ENCODE results near the gene SPATA3.
"Not testable (repeated sequence)": the region's sequence is repeated elsewhere in the genome, so short reads cannot be mapped to it uniquely, and the experiment has no call there.

SPATA3 gene

GRCh38 chr2:230996661-230997060 is 740 bp downstream of the SPATA3 start:
- no peak for DNase-seq (ENCODE audit: low read depth in 3 of 3)

GRCh38 chr2:230998882-230999281 is 3.0 kb downstream of the SPATA3 start:
- DNase-seq (ENCODE audit: low read depth in 3 of 3), result no peak

GRCh38 chr2:230999477-230999876 is 3.6 kb downstream of the SPATA3 start:
- DNase-seq (ENCODE audit: low read depth in 3 of 3), result no peak

GRCh38 chr2:231000211-231000904 is 4.4 kb downstream of the SPATA3 start:
- DNase-seq (ENCODE audit: low read depth in 3 of 3), result no peak

- DNase-seq (ENCODE audit: low read depth in 3 of 3), result no peak
Observed at GRCh38 chr2:231001036-231001435, 5.1 kb downstream of the SPATA3 start.

- DNase-seq (ENCODE audit: low read depth in 3 of 3), result no peak
Observed at GRCh38 chr2:231001921-231002320, 6.0 kb downstream of the SPATA3 start.

- no peak for DNase-seq (ENCODE audit: low read depth in 3 of 3)
Observed at GRCh38 chr2:231002641-231003040, 6.7 kb downstream of the SPATA3 start.

- DNase-seq (ENCODE audit: low read depth in 3 of 3), result no peak
Observed at GRCh38 chr2:231003186-231003585, 7.3 kb downstream of the SPATA3 start.

- not testable (repeated sequence) for DNase-seq (ENCODE audit: low read depth in 3 of 3)
Observed at GRCh38 chr2:231004930-231005329, 9.0 kb downstream of the SPATA3 start.

GRCh38 chr2:231007286-231008098 is 11.6 kb downstream of the SPATA3 start:
- DNase-seq (ENCODE audit: low read depth in 3 of 3), result no peak

- DNase-seq (ENCODE audit: low read depth in 3 of 3), result no peak
Observed at GRCh38 chr2:231008131-231008530, 12.2 kb downstream of the SPATA3 start.

GRCh38 chr2:231009236-231009919 is 13.5 kb downstream of the SPATA3 start:
- DNase-seq (ENCODE audit: low read depth in 3 of 3), result no peak

- DNase-seq (ENCODE audit: low read depth in 3 of 3), result no peak
Observed at GRCh38 chr2:231010201-231010730, 14.3 kb downstream of the SPATA3 start.

- DNase-seq (ENCODE audit: low read depth in 3 of 3), result no peak
Observed at GRCh38 chr2:231011526-231011925, 15.6 kb downstream of the SPATA3 start.

- DNase-seq (ENCODE audit: low read depth in 3 of 3), result no peak
Observed at GRCh38 chr2:231012463-231012862, 16.5 kb downstream of the SPATA3 start.

- no peak for DNase-seq (ENCODE audit: low read depth in 3 of 3)
Observed at GRCh38 chr2:231013820-231014219, 17.9 kb downstream of the SPATA3 start.

- DNase-seq (ENCODE audit: low read depth in 3 of 3), result no peak
Observed at GRCh38 chr2:231015478-231015877, 19.6 kb downstream of the SPATA3 start.

- DNase-seq (ENCODE audit: low read depth in 3 of 3), result no peak
Observed at GRCh38 chr2:231015926-231016325, 20.0 kb downstream of the SPATA3 start.

GRCh38 chr2:231016566-231017230 is 20.8 kb downstream of the SPATA3 start:
- no peak for DNase-seq (ENCODE audit: low read depth in 3 of 3)

- no peak for DNase-seq (ENCODE audit: low read depth in 3 of 3)
Observed at GRCh38 chr2:231017231-231017598, 21.3 kb downstream of the SPATA3 start.

GRCh38 chr2:231018184-231018583 is 22.3 kb downstream of the SPATA3 start:
- DNase-seq (ENCODE audit: low read depth in 3 of 3), result no peak

- not testable (repeated sequence) for DNase-seq (ENCODE audit: low read depth in 3 of 3)
Observed at GRCh38 chr2:231025059-231025458, 29.1 kb downstream of the SPATA3 start.
